Measurements from ENCODE around the gene YIPF4. TPM values are rescaled to one million over a fixed set of nuclear protein-coding genes. Genes with fewer than 3 reads are reported as not detected.
"Not testable (repeated sequence)": the region's sequence is repeated elsewhere in the genome, so short reads cannot be mapped to it uniquely, and the experiment has no call there.

YIPF4 gene
- polyA plus RNA-seq, 2 of the 4 experiments (the other 2 are of a cell fraction) = 31.4 to 54.1 TPM

DNA sequence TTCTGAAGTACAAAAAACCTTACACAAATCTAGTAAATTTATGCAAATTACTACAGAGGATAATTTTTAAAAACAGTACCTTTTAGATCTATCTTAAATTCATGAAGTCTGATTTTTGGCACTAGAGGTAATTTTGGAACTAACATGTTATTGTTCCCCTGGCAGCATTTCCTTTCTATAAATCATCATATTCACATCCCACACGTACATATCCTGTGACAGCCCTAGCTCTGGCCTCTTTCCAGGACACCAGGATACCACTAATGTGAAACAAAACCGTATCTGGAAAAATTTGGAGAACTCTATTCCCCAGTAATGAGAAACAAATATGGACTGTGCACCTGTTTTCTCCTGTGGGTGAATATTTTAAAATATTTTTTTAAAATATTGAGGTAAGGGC, 65.1 kb downstream of the YIPF4 start:
- no peak for TF ChIP-seq ZFP36 (IDR thresholded peaks at IDR 0.05; ENCODE audit: borderline replicate concordance, partially characterized antibody)
- no peak for TF ChIP-seq ZC3H11A (IDR thresholded peaks at IDR 0.05)
- TF ChIP-seq GATA3 (IDR thresholded peaks at IDR 0.05; ENCODE audit: borderline replicate concordance) = no peak
- TF ChIP-seq, protein P1, sequence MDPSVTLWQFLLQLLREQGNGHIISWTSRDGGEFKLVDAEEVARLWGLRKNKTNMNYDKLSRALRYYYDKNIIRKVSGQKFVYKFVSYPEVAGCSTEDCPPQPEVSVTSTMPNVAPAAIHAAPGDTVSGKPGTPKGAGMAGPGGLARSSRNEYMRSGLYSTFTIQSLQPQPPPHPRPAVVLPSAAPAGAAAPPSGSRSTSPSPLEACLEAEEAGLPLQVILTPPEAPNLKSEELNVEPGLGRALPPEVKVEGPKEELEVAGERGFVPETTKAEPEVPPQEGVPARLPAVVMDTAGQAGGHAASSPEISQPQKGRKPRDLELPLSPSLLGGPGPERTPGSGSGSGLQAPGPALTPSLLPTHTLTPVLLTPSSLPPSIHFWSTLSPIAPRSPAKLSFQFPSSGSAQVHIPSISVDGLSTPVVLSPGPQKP (IDR thresholded peaks at IDR 0.05; ENCODE audit: low read depth, low read length) = no peak
- TF ChIP-seq FOSL2 (IDR thresholded peaks at IDR 0.05) = no peak
- no peak for TF ChIP-seq FOSL2 (CRISPR knock-in tag; IDR thresholded peaks at IDR 0.05)
- no peak for TF ChIP-seq ZNF302 (CRISPR knock-in tag; IDR thresholded peaks at IDR 0.05)
- TF ChIP-seq NR3C1 (IDR thresholded peaks at IDR 0.05) = no peak
- no peak for TF ChIP-seq TP53 (CRISPR knock-in tag; IDR thresholded peaks at IDR 0.05)
- TF ChIP-seq RAD21 (conservative IDR thresholded peaks at IDR 0.05 in 1 of 2, IDR thresholded peaks at IDR 0.05 in 1 of 2) = no peak
- no peak for TF ChIP-seq HOXA7 (CRISPR knock-in tag; IDR thresholded peaks at IDR 0.05)
- TF ChIP-seq, protein P2, sequence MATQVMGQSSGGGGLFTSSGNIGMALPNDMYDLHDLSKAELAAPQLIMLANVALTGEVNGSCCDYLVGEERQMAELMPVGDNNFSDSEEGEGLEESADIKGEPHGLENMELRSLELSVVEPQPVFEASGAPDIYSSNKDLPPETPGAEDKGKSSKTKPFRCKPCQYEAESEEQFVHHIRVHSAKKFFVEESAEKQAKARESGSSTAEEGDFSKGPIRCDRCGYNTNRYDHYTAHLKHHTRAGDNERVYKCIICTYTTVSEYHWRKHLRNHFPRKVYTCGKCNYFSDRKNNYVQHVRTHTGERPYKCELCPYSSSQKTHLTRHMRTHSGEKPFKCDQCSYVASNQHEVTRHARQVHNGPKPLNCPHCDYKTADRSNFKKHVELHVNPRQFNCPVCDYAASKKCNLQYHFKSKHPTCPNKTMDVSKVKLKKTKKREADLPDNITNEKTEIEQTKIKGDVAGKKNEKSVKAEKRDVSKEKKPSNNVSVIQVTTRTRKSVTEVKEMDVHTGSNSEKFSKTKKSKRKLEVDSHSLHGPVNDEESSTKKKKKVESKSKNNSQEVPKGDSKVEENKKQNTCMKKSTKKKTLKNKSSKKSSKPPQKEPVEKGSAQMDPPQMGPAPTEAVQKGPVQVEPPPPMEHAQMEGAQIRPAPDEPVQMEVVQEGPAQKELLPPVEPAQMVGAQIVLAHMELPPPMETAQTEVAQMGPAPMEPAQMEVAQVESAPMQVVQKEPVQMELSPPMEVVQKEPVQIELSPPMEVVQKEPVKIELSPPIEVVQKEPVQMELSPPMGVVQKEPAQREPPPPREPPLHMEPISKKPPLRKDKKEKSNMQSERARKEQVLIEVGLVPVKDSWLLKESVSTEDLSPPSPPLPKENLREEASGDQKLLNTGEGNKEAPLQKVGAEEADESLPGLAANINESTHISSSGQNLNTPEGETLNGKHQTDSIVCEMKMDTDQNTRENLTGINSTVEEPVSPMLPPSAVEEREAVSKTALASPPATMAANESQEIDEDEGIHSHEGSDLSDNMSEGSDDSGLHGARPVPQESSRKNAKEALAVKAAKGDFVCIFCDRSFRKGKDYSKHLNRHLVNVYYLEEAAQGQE (IDR thresholded peaks at IDR 0.05) = no peak
- no peak for TF ChIP-seq POLR2A (IDR thresholded peaks at IDR 0.05; ENCODE audit: low read length)
- TF ChIP-seq TFCP2L1 (CRISPR knock-in tag; IDR thresholded peaks at IDR 0.05) = no peak
- TF ChIP-seq SREBF2 (IDR thresholded peaks at IDR 0.05) = no peak
- TF ChIP-seq KDM1A (IDR thresholded peaks at IDR 0.05; ENCODE audit: low read depth) = no peak
- no peak for TF ChIP-seq NPAS2 (CRISPR knock-in tag; IDR thresholded peaks at IDR 0.05; ENCODE audit: borderline replicate concordance)
- ChIA-PET POLR2A (no interaction called here), CTCF (no interaction called here)
- Histone ChIP-seq H3K4me3 (no peak overlapping the region), H3K27ac (no peak overlapping the region), H3K4me2 (no peak overlapping the region), H3K4me1 (no peaks in the 10 kb centered on the region), H3K9me3 (no peaks in the 10 kb centered on the region)
- no peak for FAIRE-seq
- WGBS (ENCODE audit: missing lambda C conversion rate) = 57% methylated on average over 2 of the region's 2 CpGs
- no peak for ATAC-seq
- DNase-seq (ENCODE audit: low read depth in 1 of 2, low spot score in 1 of 2) = no peak

DNA sequence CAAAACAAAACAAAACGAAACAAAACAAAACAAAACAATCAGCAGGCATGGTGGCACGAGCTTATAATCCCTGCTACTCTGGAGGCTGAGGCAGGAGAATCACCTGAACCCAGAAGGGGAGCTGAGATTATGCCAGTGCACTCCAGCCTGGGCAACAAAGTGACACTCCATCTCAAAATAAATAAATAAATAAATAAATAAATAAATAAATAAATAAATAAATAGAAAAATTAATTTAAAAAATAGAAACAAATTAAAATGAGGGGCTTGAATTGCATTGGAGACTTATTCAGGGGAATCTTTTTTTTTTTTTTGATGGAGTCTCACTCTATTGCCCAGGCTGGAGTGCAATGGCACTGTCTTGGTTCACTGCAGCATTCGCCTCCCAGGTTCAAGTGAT, 73.1 kb downstream of the YIPF4 start:
- CTCF ChIA-PET = interaction anchor here (1.4 kb wide), 1 partner anchor 13 kb away, joined by 3 read pairs; no protein-coding TSS in a partner anchor
- H3K4me1 ChIP-seq; POLR2A ChIA-PET; H3K4me2 ChIP-seq; FAIRE-seq; H3K4me3 ChIP-seq; H3K27ac ChIP-seq; DNase-seq (ENCODE audit: low read depth in 1 of 2, low spot score in 1 of 2); ATAC-seq; H3K9me3 ChIP-seq: not testable (repeated sequence)
- peak; percentile 74 for TF ChIP-seq ZC3H11A (IDR thresholded peaks at IDR 0.05)
- WGBS (ENCODE audit: missing lambda C conversion rate) = 80% methylated on average over 3 of the region's 3 CpGs

DNA sequence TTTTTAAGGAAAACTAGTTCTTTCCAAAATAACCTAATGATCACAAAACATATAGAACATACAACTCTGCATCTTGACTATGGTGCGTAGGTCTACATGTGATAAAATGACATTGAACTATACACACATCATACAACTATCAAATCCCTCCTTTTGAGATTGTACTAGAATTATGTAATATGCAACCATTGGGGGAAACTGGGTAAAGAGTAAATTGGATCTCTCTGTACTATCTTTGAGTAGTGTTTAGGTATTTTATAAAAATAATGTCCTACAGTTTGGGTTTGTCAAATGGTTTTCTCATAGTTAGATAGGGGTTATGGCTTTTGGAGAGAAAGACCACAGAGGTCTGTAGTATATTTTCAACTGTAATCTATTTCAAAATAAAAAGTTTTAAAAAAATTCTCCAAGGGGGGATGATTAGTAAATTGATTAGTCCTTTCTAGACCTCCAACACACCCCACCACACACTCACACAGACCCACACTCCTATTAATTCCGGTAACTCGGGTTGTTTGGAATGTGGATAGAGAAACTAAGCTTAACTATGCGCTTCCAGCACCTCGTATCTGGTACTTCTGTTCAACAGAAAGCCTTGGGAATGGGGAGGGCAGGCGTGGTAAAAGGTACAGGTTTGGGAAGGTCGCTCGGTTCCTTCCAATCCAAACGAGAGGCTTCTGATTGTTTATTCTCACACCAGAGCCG, 78.4 kb downstream of the YIPF4 start:
- H3K4me1 ChIP-seq = peaks cover 33% of the 10 kb centered on the region
- POLR2A ChIA-PET = interaction anchor here (0.6 to 1.2 kb wide), 8 partner anchors 9 to 191 kb away, joined by 3 to 7 read pairs (median 3); partner anchors contain the start of genes SLC30A6 and YIPF4
- 9% methylated on average over 10 of the region's 10 CpGs for WGBS (ENCODE audit: missing lambda C conversion rate)
- H3K9me3 ChIP-seq = no peaks in the 10 kb centered on the region
- TF ChIP-seq CHD2 (IDR thresholded peaks at IDR 0.05; ENCODE audit: low read length, partially characterized antibody) (no peak), EP300 (IDR thresholded peaks at IDR 0.05) (no peak), BHLHE40 (IDR thresholded peaks at IDR 0.05; ENCODE audit: low read depth, low read length) (0 out of 2 replicates have a peak, but pooled peaks have one; percentile 1)
- peak overlapping the region; percentile 97 for H3K4me3 ChIP-seq
- FAIRE-seq = no peak
- no peak for DNase-seq (ENCODE audit: low read depth in 1 of 2, low spot score in 1 of 2)
- H3K27ac ChIP-seq = peak overlapping the region; percentile 96
- CTCF ChIA-PET = interaction anchor here (0.8 kb wide), 1 partner anchor 31 kb away, joined by 3 read pairs; no protein-coding TSS in a partner anchor
- H3K4me2 ChIP-seq = peak overlapping the region; percentile 83
- no peak; a peak in 1 of 6 replicates for ATAC-seq
